ENCODE data around the gene AGO1.
"Not testable (repeated sequence)": the region's sequence is repeated elsewhere in the genome, so short reads cannot be mapped to it uniquely, and the experiment has no call there.

The AGO1 gene

GRCh38 chr1:35923791-35924221, 40.8 kb downstream of the AGO1 start:
- DNase-seq = no peak

GRCh38 chr1:35924838-35925237, 41.8 kb downstream of the AGO1 start:
- DNase-seq = no peak

GRCh38 chr1:35925741-35926140, 42.7 kb downstream of the AGO1 start:
- peak; percentile 21 for DNase-seq

- DNase-seq = no peak
Observed at GRCh38 chr1:35927472-35927871, 44.5 kb downstream of the AGO1 start.

- DNase-seq = peak; percentile 58
Observed at GRCh38 chr1:35929730-35930592, 47.0 kb downstream of the AGO1 start.

- DNase-seq = peak; percentile 88
Observed at GRCh38 chr1:35930593-35931445, 47.8 kb downstream of the AGO1 start, which contains the start of gene AGO3. AGO3 (plus strand) TSS chr1:35931105; CDS start chr1:35931427, 322 bp downstream.

- DNase-seq = peak; percentile 6
Observed at GRCh38 chr1:35931446-35932157, 48.6 kb downstream of the AGO1 start.

- DNase-seq = no peak
Observed at GRCh38 chr1:35932158-35932636, 49.2 kb downstream of the AGO1 start.

GRCh38 chr1:35932941-35933340, 49.9 kb downstream of the AGO1 start:
- no peak for DNase-seq

- DNase-seq = peak; percentile 1
Observed at GRCh38 chr1:35935442-35936388, 52.7 kb downstream of the AGO1 start.

- no peak for DNase-seq
Observed at GRCh38 chr1:35936838-35937237, 53.8 kb downstream of the AGO1 start.

GRCh38 chr1:35939484-35939883, 56.5 kb downstream of the AGO1 start:
- DNase-seq = no peak

GRCh38 chr1:35945327-35945726, 62.3 kb downstream of the AGO1 start:
- DNase-seq = no peak

GRCh38 chr1:35947547-35947946, 64.5 kb downstream of the AGO1 start:
- DNase-seq = no peak

- DNase-seq = no peak
Observed at GRCh38 chr1:35958558-35958957, 75.5 kb downstream of the AGO1 start.

- no peak for DNase-seq
Observed at GRCh38 chr1:35959304-35959703, 76.3 kb downstream of the AGO1 start.

- no peak for DNase-seq
Observed at GRCh38 chr1:35962952-35963351, 79.9 kb downstream of the AGO1 start.

- DNase-seq = not testable (repeated sequence)
Observed at GRCh38 chr1:35964277-35964676, 81.3 kb downstream of the AGO1 start.

- DNase-seq = no peak
Observed at GRCh38 chr1:35968396-35968795, 85.4 kb downstream of the AGO1 start.

- DNase-seq = no peak
Observed at GRCh38 chr1:35971601-35972000, 88.6 kb downstream of the AGO1 start.

GRCh38 chr1:35972631-35973030, 89.6 kb downstream of the AGO1 start:
- DNase-seq = peak; percentile 4

Measured in fibroblast of skin of back (primary cell).